RWPE1 (cell line): ENCODE data around the gene CYP2W1.
"Not testable (repeated sequence)": the region's sequence is repeated elsewhere in the genome, so short reads cannot be mapped to it uniquely, and the experiment has no call there.

ENCODE experiments used
- CTCF ChIA-PET: fragments of 350-600 bp; sonication (Branson Sonifier 250); formaldehyde crosslinking; extraction: SDS; loops from one replicate; lab custom pipeline; 2021; lab: Yijun Ruan, JAX
- POLR2A ChIA-PET: fragments of 400-600 bp; formaldehyde crosslinking; extraction: SDS; loops from one replicate; lab custom pipeline; 2020; ENCODE audit warnings: antibody characterized with exemption; ENCODE audit not compliant: low non-redundant PET; lab: Yijun Ruan, JAX
- DNase-seq: peaks from one replicate; pipeline ENCODE4 v3.0.0; 2012; ENCODE audit warnings: low spot score
- H3K27ac ChIP-seq: fragments of 450-650 bp; 2 replicates; pipeline ENCODE4 v1.5.1; 2017
- TF ChIP-seq, protein P1 (sequence below): fragments of 450-650 bp; conservative IDR thresholded peaks from 2 replicates; pipeline ENCODE4 v1.5.1; 2017; ENCODE audit warnings: low read depth, mild to moderate bottlenecking

Gene CYP2W1

DNA sequence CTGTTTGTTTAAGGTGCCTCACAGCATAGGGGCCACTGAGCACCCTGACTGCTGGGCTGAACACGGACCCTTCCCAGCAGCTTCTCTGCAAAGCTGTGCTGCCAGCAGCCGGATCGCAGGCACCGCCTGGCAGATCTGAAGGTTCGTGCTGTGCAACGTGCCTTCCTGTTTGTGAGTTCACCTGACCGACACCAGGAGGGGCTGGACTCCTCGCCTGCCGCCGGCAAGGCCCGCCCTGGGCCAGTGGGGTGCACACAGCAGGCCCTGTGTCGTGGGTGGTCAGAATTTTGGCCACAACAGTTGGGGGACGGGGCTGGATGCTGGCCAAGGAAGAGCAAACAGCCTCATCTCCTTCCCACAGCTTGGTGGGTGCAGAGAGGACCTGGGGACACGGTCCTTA, 12.6 kb downstream of the CYP2W1 start:
- H3K27ac ChIP-seq = peak overlapping the region; percentile 26; the same call in 1 of the 2 replicates
- ChIA-PET CTCF (interaction anchor here (0.5 to 4.6 kb wide), 5 partner anchors 10 to 148 kb away, joined by 3 to 80 read pairs (median 5); no protein-coding TSS in a partner anchor), POLR2A (interaction anchor here (0.5 to 0.6 kb wide), 2 partner anchors 26 to 162 kb away, joined by 3 to 6 read pairs; no protein-coding TSS in a partner anchor)
- TF ChIP-seq, protein P1, sequence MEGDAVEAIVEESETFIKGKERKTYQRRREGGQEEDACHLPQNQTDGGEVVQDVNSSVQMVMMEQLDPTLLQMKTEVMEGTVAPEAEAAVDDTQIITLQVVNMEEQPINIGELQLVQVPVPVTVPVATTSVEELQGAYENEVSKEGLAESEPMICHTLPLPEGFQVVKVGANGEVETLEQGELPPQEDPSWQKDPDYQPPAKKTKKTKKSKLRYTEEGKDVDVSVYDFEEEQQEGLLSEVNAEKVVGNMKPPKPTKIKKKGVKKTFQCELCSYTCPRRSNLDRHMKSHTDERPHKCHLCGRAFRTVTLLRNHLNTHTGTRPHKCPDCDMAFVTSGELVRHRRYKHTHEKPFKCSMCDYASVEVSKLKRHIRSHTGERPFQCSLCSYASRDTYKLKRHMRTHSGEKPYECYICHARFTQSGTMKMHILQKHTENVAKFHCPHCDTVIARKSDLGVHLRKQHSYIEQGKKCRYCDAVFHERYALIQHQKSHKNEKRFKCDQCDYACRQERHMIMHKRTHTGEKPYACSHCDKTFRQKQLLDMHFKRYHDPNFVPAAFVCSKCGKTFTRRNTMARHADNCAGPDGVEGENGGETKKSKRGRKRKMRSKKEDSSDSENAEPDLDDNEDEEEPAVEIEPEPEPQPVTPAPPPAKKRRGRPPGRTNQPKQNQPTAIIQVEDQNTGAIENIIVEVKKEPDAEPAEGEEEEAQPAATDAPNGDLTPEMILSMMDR = no peak
- no peak for DNase-seq

DNA sequence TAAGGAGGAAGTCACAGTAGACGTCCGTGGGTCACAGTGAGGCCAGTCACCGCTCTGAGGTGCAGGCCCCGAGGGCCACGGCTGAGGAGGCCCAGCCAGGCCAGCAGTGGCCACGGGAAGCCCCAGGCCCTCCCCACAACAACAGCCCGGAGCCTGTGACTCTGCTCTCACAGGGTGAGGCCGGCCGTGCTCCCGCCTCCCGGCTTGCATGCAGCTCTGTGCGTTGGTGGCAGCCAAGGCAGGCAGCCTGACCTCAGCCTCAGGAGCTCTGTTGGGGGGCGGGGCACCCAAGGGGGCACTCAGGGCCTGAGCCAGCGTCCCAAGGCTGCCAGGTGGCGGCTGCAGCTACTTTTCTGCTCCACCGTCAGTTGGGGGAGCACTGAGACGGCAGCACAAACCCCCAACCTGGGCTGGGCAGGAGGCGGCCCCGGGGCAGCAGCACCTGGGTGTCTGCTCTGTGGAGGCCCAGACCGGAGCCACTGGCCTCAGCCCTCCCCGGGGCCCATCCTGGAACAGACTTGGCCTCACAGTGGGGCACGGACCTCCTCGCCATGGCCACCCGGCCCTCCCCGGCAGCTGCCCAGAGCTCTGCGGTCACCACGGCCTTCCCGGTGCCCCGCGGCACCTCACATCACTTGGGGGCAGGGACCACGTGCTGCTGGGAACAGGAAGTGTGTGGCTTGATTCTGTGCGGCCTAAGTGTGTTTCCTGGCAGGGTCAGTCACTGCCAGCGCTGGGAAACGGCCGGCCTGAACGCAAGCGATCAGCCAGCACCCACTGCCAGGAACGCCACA, 13.3 kb downstream of the CYP2W1 start:
- TF ChIP-seq, protein P1 = no peak
- CTCF ChIA-PET = interaction anchor here (0.5 to 4.6 kb wide), 6 partner anchors 16 to 148 kb away, joined by 3 to 80 read pairs (median 4); no protein-coding TSS in a partner anchor
- no peak for DNase-seq
- peak overlapping the region; percentile 26; the same call in 1 of the 2 replicates for H3K27ac ChIP-seq
- POLR2A ChIA-PET = interaction anchor here (0.5 to 0.6 kb wide), 2 partner anchors 25 to 163 kb away, joined by 3 to 6 read pairs; no protein-coding TSS in a partner anchor

DNA sequence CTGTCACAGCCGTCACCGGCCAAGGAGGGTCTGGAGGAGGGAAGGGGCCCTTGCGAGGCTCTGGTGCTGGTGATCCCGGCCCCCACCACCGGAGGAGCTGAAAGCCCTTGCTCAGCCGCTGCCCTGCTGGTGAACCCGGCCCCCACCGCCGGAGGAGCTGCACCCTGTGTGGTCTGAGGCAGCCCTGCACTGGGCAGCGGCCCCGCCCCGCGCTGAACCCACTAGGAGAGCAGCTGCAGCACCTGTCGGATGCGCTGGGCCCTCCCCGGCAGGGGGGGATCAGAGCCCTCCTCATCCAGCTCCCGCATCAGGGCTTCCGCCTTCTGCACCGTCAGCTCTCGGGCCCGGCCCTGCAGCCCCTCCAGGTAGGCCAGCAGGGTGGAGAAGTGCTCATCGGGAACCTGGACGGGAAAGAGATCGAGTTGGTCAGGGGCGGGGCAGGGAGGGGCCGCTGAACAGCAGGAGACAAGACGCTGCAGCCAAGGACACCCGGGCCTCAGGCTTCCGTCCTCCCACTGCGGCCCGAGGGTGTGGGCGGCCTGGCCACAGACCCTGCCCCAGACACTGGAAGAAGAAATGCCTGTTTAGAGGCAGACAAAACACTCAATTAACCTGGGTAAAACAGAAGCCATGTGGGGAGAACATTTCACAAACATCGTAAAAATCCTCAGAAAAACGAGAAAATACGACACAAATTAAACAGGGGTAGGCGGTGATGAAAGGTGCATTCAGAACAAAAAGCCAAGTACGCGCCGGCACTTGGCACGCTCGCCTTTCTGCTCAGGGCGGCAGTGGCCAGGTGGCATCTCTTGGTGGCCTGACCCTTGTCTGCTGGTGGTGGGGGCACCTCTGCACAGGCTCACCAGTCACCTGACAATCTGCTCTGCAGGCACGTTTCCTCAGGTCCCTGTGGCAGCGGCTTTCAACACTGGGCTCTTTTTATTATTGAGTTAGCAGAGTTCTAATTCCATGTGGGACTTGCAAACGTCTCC, 14.7 kb downstream of the CYP2W1 start:
- DNase-seq = no peak
- ChIA-PET POLR2A (no interaction called here), CTCF (interaction anchor here (0.5 to 1.8 kb wide), 8 partner anchors 15 to 435 kb away, joined by 3 to 8 read pairs (median 4); no protein-coding TSS in a partner anchor)
- TF ChIP-seq, protein P1 = no peak
- peak overlapping the region; percentile 26; the same call in 1 of the 2 replicates for H3K27ac ChIP-seq

DNA sequence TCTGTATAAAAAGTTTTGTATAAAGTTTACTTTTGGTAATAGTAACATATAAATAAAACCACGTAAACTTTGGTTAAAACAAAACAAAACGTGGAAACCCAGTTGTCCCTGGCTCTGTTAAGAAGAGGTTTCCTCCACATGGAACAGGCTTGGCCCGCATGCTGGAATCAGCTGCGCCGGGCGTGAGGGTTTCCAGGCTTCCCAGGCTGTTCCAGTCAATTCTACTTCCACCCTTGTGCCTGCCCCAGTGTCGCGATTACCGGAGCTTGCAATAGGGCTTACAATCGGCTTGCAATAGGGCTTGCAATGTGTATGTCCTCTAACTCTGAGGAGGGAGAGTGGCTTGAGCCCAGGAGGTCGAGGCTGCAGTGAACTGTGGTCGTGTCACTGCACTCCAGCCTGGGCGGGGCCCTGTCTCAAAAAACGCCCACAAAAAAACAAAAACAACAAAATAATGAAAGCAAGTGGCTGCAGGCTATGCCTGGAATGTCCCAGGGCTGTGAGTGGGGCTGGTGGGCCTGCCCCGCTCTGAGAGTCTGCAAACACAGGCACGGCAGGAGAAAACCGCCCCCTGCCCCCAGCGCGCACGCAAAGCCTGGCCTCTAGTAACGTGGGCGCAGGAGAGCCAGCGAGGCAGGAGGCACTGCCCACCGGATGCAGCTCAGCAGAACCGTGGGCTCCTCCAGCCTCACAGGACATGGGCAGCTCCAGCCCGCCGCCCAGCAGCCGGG, 16.3 kb downstream of the CYP2W1 start:
- CTCF ChIA-PET = interaction anchor here (0.6 to 1.8 kb wide), 2 partner anchors 66 to 324 kb away, joined by 3 to 8 read pairs; no protein-coding TSS in a partner anchor
- POLR2A ChIA-PET = no interaction called here
- TF ChIP-seq, protein P1 = no peak
- no peak for DNase-seq
- H3K27ac ChIP-seq = peak overlapping the region; percentile 48

DNA sequence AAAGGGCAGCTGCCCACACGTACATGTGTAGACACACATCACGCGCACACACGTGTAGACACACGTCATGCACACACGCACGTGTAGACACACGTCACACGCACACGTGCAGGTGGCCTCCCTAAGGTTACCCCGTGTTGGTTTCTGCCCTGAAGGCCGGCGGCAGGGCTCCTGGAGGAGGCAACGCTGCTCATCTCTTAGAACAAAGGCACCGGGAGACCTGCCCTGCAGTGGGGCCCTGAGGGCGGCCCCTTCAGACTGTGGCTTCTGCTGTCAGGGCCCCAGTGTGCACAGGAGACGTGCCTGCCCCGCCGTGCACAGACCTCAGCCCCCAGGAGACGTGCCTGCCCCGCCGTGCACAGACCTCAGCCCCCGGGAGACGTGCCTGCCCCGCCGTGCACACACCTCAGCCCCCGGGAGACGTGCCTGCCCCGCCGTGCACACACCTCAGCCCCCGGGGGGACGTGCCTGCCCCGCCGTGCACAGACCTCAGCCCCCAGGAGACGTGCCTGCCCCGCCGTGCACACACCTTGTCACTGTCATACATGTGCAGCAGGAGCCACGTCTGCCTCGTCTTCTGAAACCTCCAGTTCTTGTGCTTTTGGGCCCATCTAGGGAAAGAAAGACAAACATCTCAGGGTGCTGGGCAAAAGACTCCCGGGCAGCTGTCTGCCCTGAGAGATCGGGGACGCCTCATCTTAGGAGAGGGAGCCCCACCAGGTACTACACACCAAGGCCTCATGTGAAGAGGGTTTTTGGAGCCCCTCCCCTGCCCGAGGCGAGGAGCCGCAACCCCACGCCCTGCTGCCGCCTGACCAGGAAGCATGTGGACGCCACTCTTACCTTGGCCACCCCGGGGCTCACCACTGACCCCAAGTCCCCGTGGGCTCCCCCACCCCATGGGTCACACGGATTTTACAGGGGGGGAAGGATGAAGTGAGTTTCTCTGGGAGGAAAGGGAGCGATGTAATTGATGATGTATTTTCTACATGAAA, 17.3 kb downstream of the CYP2W1 start:
- peak overlapping the region; percentile 48 for H3K27ac ChIP-seq
- ChIA-PET CTCF (no interaction called here), POLR2A (no interaction called here)
- DNase-seq = no peak
- TF ChIP-seq, protein P1 = no peak

GRCh38 chr7:1001069-1001770, 18.2 kb downstream of the CYP2W1 start:
- CTCF ChIA-PET, POLR2A ChIA-PET, DNase-seq: not testable (repeated sequence)
- peak overlapping the region; percentile 30 for H3K27ac ChIP-seq

DNA sequence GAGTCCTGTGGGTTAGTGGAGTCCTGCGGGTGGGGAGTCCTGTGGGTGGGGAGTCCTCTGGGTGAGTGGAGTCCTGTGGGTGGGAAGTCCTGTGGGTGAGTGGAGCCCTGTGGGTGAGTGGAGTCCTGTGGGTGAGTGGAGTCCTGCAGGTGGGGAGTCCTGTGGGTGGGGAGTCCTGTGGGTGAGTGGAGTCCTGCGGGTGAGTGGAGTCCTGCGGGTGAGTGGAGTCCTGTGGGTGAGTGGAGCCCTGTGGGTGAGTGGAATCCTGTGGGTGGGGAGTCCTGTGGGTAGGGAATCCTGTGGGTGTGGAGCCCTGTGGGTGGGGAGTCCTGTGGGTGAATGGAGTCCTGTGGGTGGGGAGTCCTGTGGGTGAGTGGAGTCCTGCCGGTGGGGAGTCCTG, 19.0 kb downstream of the CYP2W1 start:
- CTCF ChIA-PET, POLR2A ChIA-PET, H3K27ac ChIP-seq, DNase-seq: not testable (repeated sequence)

DNA sequence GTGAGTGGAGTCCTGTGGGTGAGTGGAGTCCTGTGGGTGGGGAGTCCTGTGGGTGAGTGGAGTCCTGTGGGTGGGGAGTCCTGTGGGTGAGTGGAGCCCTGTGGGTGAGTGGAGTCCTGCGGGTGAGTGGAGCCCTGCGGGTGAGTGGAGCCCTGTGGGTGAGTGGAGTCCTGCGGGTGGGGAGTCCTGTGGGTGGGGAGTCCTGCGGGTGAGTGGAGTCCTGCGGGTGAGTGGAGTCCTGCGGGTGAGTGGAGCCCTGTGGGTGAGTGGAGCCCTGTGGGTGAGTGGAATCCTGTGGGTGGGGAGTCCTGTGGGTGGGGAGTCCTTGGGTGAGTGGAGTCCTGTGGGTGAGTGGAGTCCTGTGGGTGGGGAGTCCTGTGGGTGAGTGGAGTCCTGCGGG, 19.5 kb downstream of the CYP2W1 start:
- POLR2A ChIA-PET, DNase-seq, CTCF ChIA-PET, H3K27ac ChIP-seq: not testable (repeated sequence)
